ENCODE results near the gene NACC2. TPM values are rescaled to one million over a fixed set of nuclear protein-coding genes. Genes with fewer than 3 reads are reported as not detected.

The NACC2 gene
- total and polyA plus RNA-seq, 2 donors (not counting 1 experiment from before 2014, with no cell fraction given), result 0.34 to 1.9 TPM

- Histone ChIP-seq H4K20me1 (ENCODE audit: control insufficient read depth, insufficient read depth, low read length, poor library complexity, severe bottlenecking) (no peaks in the 10 kb centered on the region), H3K9me3 (ENCODE audit: control extremely low read depth in 1 of 3, control insufficient read depth in 2 of 3, insufficient read depth in 1 of 3, low read length in 2 of 3) (peaks cover 0 to 4% (median 0%) of the 10 kb centered on the region in 3 donors), H2AFZ (ENCODE audit: insufficient read depth, low read depth, low read length, poor library complexity, severe bottlenecking) (peak overlapping the region; percentile 89), H3K4me2 (replicated peaks; ENCODE audit: low read depth, low read length, poor library complexity, severe bottlenecking) (peak overlapping the region; percentile 90), H3K4me3 (ENCODE audit: control extremely low read depth in 1 of 5, extremely low read depth in 1 of 5, insufficient read depth in 1 of 5, low read depth in 2 of 5, low read length in 4 of 5) (peak overlapping the region in 4 of 5 experiments; percentile 8 to 55 (median 38)), H3K9ac (ENCODE audit: low read length) (peak overlapping the region; percentile 62), H3K27ac (ENCODE audit: low read length in 2 of 2) (peak overlapping the region; percentile 41 to 67), H3K4me1 (ENCODE audit: control insufficient read depth in 2 of 2, insufficient read depth in 2 of 2, low read length in 2 of 2) (peaks cover 29 to 30% of the 10 kb centered on the region in 2 donors), H3K36me3 (replicated peaks in 1 of 2; ENCODE audit: control extremely low read depth in 1 of 2, control insufficient read depth in 1 of 2, extremely low read depth in 1 of 2, insufficient read depth in 2 of 2, low read length in 1 of 2) (no peaks in the 10 kb centered on the region), H3K79me2 (ENCODE audit: control insufficient read depth, insufficient read depth, low read length) (no peaks in the 10 kb centered on the region), H3K27me3 (replicated peaks in 1 of 4; ENCODE audit: control extremely low read depth in 1 of 4, control insufficient read depth in 3 of 4, insufficient read depth in 4 of 4, low read length in 3 of 4) (peaks cover 0 to 26% (median 2%) of the 10 kb centered on the region in 4 experiments)
- Mint-ChIP-seq H3K9me3 (ENCODE audit: insufficient read depth) (no peaks in the 10 kb centered on the region), H3K4me1 (peaks cover 28% of the 10 kb centered on the region), H3K4me3 (peak overlapping the region; percentile 70), H3K27ac (peak overlapping the region; percentile 86), H3K27me3 (no peaks in the 10 kb centered on the region)
- CTCF ChIA-PET, result no interaction called here
- intact Hi-C loops (cut with micrococcal nuclease), result no loop called here
- POLR2A ChIA-PET, result interaction anchor here (0.5 kb wide), 1 partner anchor 51 kb away, joined by 3 read pairs; no protein-coding TSS in a partner anchor
- WGBS (ENCODE audit: insufficient coverage), result 18% methylated on average over 29 of the region's 32 CpGs
- TF ChIP-seq CTCF (IDR thresholded peaks at IDR 0.05) (no peak), EZH2 (IDR thresholded peaks at IDR 0.05; ENCODE audit: borderline replicate concordance, insufficient read depth, low read depth, low read length, poor library complexity, severe bottlenecking) (no peak)
- DNase-seq, result peak; percentile 57
- ATAC-seq (ENCODE audit: low read depth), result peak; percentile 54
Measured at GRCh38 chr9:135992486-135993408, 102.3 kb downstream of the NACC2 start.

- H3K4me1 Mint-ChIP-seq, result peaks cover 28% of the 10 kb centered on the region
- H3K79me2 ChIP-seq (ENCODE audit: control insufficient read depth, insufficient read depth, low read length), result no peaks in the 10 kb centered on the region
- POLR2A ChIA-PET, result interaction anchor here (0.5 kb wide), 1 partner anchor 50 kb away, joined by 3 read pairs; no protein-coding TSS in a partner anchor
- H3K27me3 ChIP-seq (replicated peaks in 1 of 4; ENCODE audit: control extremely low read depth in 1 of 4, control insufficient read depth in 3 of 4, insufficient read depth in 4 of 4, low read length in 3 of 4), result peaks cover 0 to 29% (median 2%) of the 10 kb centered on the region in 4 experiments
- CTCF ChIA-PET, result interaction anchor here (0.5 kb wide), 1 partner anchor 130 kb away, joined by 3 read pairs; no protein-coding TSS in a partner anchor
- TF ChIP-seq CTCF (IDR thresholded peaks at IDR 0.05) (no peak), EZH2 (IDR thresholded peaks at IDR 0.05; ENCODE audit: borderline replicate concordance, insufficient read depth, low read depth, low read length, poor library complexity, severe bottlenecking) (no peak)
- H2AFZ ChIP-seq (ENCODE audit: insufficient read depth, low read depth, low read length, poor library complexity, severe bottlenecking), result peak overlapping the region; percentile 89
- H3K9ac ChIP-seq (ENCODE audit: low read length), result no peak overlapping the region
- H4K20me1 ChIP-seq (ENCODE audit: control insufficient read depth, insufficient read depth, low read length, poor library complexity, severe bottlenecking), result no peaks in the 10 kb centered on the region
- peak overlapping the region; percentile 26 for H3K27ac Mint-ChIP-seq
- H3K4me3 Mint-ChIP-seq, result peak overlapping the region; percentile 32
- H3K4me1 ChIP-seq (ENCODE audit: control insufficient read depth in 2 of 2, insufficient read depth in 2 of 2, low read length in 2 of 2), result peaks cover 29 to 30% of the 10 kb centered on the region in 2 donors
- H3K4me3 ChIP-seq (ENCODE audit: control extremely low read depth in 1 of 5, extremely low read depth in 1 of 5, insufficient read depth in 1 of 5, low read depth in 2 of 5, low read length in 4 of 5), result no peak overlapping the region
- 97% methylated on average over 17 of the region's 18 CpGs for WGBS (ENCODE audit: insufficient coverage)
- DNase-seq (no peak), ATAC-seq (ENCODE audit: low read depth) (no peak)
- peaks cover 0 to 4% (median 0%) of the 10 kb centered on the region in 3 donors for H3K9me3 ChIP-seq (ENCODE audit: control extremely low read depth in 1 of 3, control insufficient read depth in 2 of 3, insufficient read depth in 1 of 3, low read length in 2 of 3)
- H3K9me3 Mint-ChIP-seq (ENCODE audit: insufficient read depth), result no peaks in the 10 kb centered on the region
- H3K36me3 ChIP-seq (replicated peaks in 1 of 2; ENCODE audit: control extremely low read depth in 1 of 2, control insufficient read depth in 1 of 2, extremely low read depth in 1 of 2, insufficient read depth in 2 of 2, low read length in 1 of 2), result no peaks in the 10 kb centered on the region
- H3K27me3 Mint-ChIP-seq, result no peaks in the 10 kb centered on the region
- H3K4me2 ChIP-seq (replicated peaks; ENCODE audit: low read depth, low read length, poor library complexity, severe bottlenecking), result peak overlapping the region; percentile 90
- H3K27ac ChIP-seq (ENCODE audit: low read length in 2 of 2), result no peak overlapping the region
- intact Hi-C loops (cut with micrococcal nuclease), result no loop called here
Measured at GRCh38 chr9:135991771-135992170, 103.3 kb downstream of the NACC2 start.
